OCI-LY1 (cell line): ENCODE results near the gene DECR2.

Experiments
- H2AFZ ChIP-seq: fragments of 200-600 bp; sonication (generic), shearing (Covaris generic); 2 replicates; pipeline ENCODE4 v1.6.0; 2014; ENCODE audit warnings: antibody characterized with exemption, mild to moderate bottlenecking, low read length
- H3F3A ChIP-seq: fragments of 200-600 bp; sonication (generic), shearing (Covaris generic); 2 replicates; pipeline ENCODE4 v1.6.0; 2014; ENCODE audit warnings: mild to moderate bottlenecking, antibody characterized with exemption, low read length, moderate library complexity; ENCODE audit not compliant: insufficient read depth
- H3K27ac ChIP-seq: fragments of 200-600 bp; sonication (generic); 2 replicates; pipeline ENCODE4 v1.5.1; 2014; ENCODE audit warnings: low read length, mixed run types, mild to moderate bottlenecking, low read depth; ENCODE audit not compliant: poor library complexity, severe bottlenecking
- H3K27me3 ChIP-seq: fragments of 200-600 bp; sonication (generic); 2 replicates; pipeline ENCODE4 v1.6.0; 2014; ENCODE audit warnings: antibody characterized with exemption, mild to moderate bottlenecking, low read length, moderate library complexity; ENCODE audit not compliant: insufficient read depth
- H3K36me3 ChIP-seq: fragments of 200-600 bp; sonication (generic); 2 replicates; pipeline ENCODE4 v1.6.1; 2014; ENCODE audit warnings: mild to moderate bottlenecking, antibody characterized with exemption, low read length, moderate library complexity, mixed read lengths; ENCODE audit not compliant: insufficient read depth
- H3K4me1 ChIP-seq: fragments of 200-600 bp; sonication (generic); 2 replicates; pipeline ENCODE4 v1.5.1; 2014; ENCODE audit warnings: mild to moderate bottlenecking, low read length, moderate library complexity; ENCODE audit not compliant: insufficient read depth, severe bottlenecking
- H3K4me2 ChIP-seq: fragments of 200-600 bp; sonication (generic), shearing (Covaris generic); 2 replicates; pipeline ENCODE4 v1.6.1; 2014; ENCODE audit warnings: low read length
- H3K4me3 ChIP-seq: fragments of 200-600 bp; sonication (generic); 2 replicates; pipeline ENCODE4 v1.5.1; 2014; ENCODE audit warnings: low read length, low read depth, mild to moderate bottlenecking, mixed read lengths; ENCODE audit not compliant: poor library complexity, severe bottlenecking
- H3K79me2 ChIP-seq: fragments of 200-600 bp; shearing (Covaris generic); 2 replicates; pipeline ENCODE4 v1.6.1; 2016; ENCODE audit warnings: mixed run types, low read length, mixed read lengths; ENCODE audit not compliant: insufficient read depth
- H3K9ac ChIP-seq: fragments of 200-600 bp; sonication (generic), shearing (Covaris generic); 2 replicates; pipeline ENCODE4 v1.6.1; 2014; ENCODE audit warnings: mild to moderate bottlenecking, low read length, mixed read lengths
- H3K9me2 ChIP-seq: fragments of 200-600 bp; sonication (generic), shearing (Covaris generic); 2 replicates; pipeline ENCODE4 v1.6.1; 2014; ENCODE audit warnings: low read depth, mild to moderate bottlenecking, low read length, mixed read lengths
- H3K9me3 ChIP-seq: fragments of 200-600 bp; shearing (Covaris generic); 2 replicates; pipeline ENCODE4 v1.6.1; 2014; ENCODE audit warnings: low read length, mixed read lengths
- H4K20me1 ChIP-seq: fragments of 200-600 bp; sonication (generic), shearing (Covaris generic); 2 replicates; pipeline ENCODE4 v1.6.0; 2016; ENCODE audit warnings: mild to moderate bottlenecking, low read length; ENCODE audit not compliant: insufficient read depth
- EZH2 ChIP-seq: fragments of 200-600 bp; sonication (generic), shearing (Covaris generic); IDR thresholded peaks from 2 replicates; pipeline ENCODE4 v1.8.0; 2017; ENCODE audit warnings: borderline replicate concordance, mixed run types, mild to moderate bottlenecking, antibody characterized with exemption, low read length, moderate library complexity, mixed read lengths
- TF ChIP-seq, protein P1 (sequence below): fragments of 200-600 bp; sonication (generic), shearing (Covaris generic); IDR thresholded peaks from 2 replicates; pipeline ENCODE4 v1.5.1; 2017; ENCODE audit warnings: mild to moderate bottlenecking, antibody characterized with exemption, low read length, moderate library complexity, mixed read lengths

Gene DECR2

DNA sequence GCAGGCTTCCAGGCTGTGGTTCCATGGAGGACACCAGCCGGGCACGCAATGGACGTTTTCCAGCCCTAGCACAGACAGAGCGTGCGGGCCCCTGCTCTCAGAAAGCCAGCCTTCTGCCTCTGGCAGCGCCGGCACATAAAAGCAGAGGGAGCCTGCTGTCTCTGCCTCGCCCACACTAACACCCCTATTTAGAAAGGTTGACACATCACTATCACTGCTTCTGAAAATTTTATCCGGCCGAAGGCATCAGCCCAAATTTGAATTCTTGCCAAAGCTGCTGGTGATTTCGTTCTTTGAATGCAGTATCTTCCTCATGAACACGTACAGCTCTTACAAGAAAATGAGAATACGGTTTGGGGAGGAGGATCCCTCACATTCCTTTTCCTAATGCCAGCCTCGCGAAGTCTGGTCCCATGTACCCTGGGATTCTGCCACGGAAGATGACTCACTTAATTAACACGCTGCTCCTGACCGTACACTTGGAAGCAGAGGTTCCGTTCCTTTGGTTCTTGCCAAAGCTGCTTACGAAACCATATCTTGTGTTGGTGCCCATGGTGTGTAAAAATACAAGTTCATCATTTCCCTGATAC, 22.4 kb downstream of the DECR2 start:
- Histone ChIP-seq H3F3A (no peaks in the 10 kb centered on the region), H3K4me3 (peak overlapping the region; percentile 60), H3K4me2 (peak overlapping the region; percentile 74; the same call in 1 of the 2 replicates), H3K27ac (no peak overlapping the region), H3K36me3 (no peaks in the 10 kb centered on the region; the same call in 1 of the 2 replicates), H3K9me3 (no peaks in the 10 kb centered on the region), H2AFZ (no peak overlapping the region), H3K9ac (no peak overlapping the region), H3K79me2 (no peaks in the 10 kb centered on the region), H3K4me1 (peaks cover 29% of the 10 kb centered on the region), H3K27me3 (peaks cover 13% of the 10 kb centered on the region), H4K20me1 (no peaks in the 10 kb centered on the region), H3K9me2 (no peaks in the 10 kb centered on the region)
- no peak for TF ChIP-seq EZH2
- TF ChIP-seq, protein P1, sequence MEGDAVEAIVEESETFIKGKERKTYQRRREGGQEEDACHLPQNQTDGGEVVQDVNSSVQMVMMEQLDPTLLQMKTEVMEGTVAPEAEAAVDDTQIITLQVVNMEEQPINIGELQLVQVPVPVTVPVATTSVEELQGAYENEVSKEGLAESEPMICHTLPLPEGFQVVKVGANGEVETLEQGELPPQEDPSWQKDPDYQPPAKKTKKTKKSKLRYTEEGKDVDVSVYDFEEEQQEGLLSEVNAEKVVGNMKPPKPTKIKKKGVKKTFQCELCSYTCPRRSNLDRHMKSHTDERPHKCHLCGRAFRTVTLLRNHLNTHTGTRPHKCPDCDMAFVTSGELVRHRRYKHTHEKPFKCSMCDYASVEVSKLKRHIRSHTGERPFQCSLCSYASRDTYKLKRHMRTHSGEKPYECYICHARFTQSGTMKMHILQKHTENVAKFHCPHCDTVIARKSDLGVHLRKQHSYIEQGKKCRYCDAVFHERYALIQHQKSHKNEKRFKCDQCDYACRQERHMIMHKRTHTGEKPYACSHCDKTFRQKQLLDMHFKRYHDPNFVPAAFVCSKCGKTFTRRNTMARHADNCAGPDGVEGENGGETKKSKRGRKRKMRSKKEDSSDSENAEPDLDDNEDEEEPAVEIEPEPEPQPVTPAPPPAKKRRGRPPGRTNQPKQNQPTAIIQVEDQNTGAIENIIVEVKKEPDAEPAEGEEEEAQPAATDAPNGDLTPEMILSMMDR = no peak

DNA sequence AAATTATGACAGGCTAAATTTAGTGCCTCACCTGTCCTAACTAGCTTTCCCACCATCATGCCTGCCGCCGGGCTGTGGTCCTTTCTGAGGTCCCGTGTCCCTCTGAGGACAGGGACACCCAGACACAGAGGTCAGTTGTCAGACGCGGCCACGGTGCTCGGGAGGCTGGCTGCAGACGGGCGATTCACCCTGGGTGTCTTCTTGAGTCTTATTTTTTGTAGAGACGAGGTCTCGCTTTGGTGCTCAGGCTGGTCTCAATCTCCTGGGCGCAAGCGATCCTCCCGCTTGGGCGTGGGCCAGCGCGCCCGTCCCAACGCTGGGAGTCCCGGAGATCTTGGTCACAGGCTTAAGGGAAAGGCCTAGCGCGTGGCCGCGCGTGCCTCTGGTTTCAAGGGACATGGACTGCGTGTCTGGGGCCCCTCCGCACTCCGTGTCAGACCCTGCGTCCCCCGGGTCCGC, 23.0 kb downstream of the DECR2 start:
- no peaks in the 10 kb centered on the region for H3F3A ChIP-seq
- peak overlapping the region; percentile 74 for H3K4me2 ChIP-seq
- peak overlapping the region; percentile 60 for H3K4me3 ChIP-seq
- H3K9me3 ChIP-seq = no peaks in the 10 kb centered on the region
- H3K79me2 ChIP-seq = no peaks in the 10 kb centered on the region
- H2AFZ ChIP-seq = no peak overlapping the region
- TF ChIP-seq, protein P1 = no peak
- no peak for TF ChIP-seq EZH2
- no peaks in the 10 kb centered on the region for H4K20me1 ChIP-seq
- H3K9ac ChIP-seq = peak overlapping the region; percentile 53; the same call in 1 of the 2 replicates
- H3K9me2 ChIP-seq = no peaks in the 10 kb centered on the region
- peaks cover 29% of the 10 kb centered on the region for H3K4me1 ChIP-seq
- H3K27ac ChIP-seq = no peak overlapping the region
- H3K36me3 ChIP-seq = no peaks in the 10 kb centered on the region; the same call in 1 of the 2 replicates
- peaks cover 13% of the 10 kb centered on the region for H3K27me3 ChIP-seq

DNA sequence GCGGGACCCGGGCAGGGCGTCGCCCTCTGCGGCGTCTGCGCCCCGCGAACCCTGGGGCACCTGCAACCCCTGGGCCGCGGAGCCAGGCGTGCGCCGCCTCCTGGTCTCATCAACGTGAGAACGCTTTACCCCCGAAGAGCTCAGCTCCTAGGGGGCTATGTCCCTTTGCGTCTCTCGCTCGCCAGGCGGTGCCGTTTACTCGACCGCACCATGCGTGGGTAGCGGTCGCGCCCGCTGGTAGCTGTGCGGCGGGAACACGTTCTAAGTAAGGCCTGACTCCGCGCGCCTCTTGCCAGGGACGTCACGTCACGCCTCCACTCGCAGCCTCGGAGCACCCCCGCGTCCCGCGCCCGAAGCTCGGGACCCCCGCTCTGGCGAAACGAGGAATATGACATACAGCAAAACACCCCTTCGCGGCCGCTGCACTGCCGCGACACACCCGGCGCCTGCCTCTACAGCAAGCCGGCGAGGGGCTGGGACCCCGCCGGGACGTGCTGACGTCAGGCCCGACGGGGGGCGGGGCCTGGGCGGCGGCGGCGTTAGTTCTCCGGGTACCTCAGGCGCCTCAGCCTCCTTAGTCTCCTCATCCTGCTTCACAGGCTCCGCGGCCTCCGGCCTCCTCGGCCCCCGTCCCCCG, 23.5 kb downstream of the DECR2 start, which contains the start of gene RAB11FIP3:
Gene RAB11FIP3 (plus strand): TSS at position 568 of the 637 bp plus-strand sequence. CDS start 358 bp downstream, outside the sequence.
- no peaks in the 10 kb centered on the region for H3K9me2 ChIP-seq
- H3K27ac ChIP-seq = no peak within 1 kb of the TSS
- H3K27me3 ChIP-seq = peaks cover 13% of the 10 kb centered on the region
- no peaks in the 10 kb centered on the region for H4K20me1 ChIP-seq
- H3F3A ChIP-seq = no peaks in the 10 kb centered on the region
- no peaks in the 10 kb centered on the region for H3K79me2 ChIP-seq
- peak within 1 kb of the TSS; percentile 71 for H3K4me3 ChIP-seq
- no peak within 1 kb of the TSS for H2AFZ ChIP-seq
- peak within 1 kb of the TSS; percentile 68 for H3K9ac ChIP-seq
- no peaks in the 10 kb centered on the region for H3K9me3 ChIP-seq
- H3K4me2 ChIP-seq = peak within 1 kb of the TSS; percentile 89
- no peaks in the 10 kb centered on the region; the same call in 1 of the 2 replicates for H3K36me3 ChIP-seq
- TF ChIP-seq EZH2 = no peak
- TF ChIP-seq, protein P1 = peak; percentile 58
- peaks cover 29% of the 10 kb centered on the region for H3K4me1 ChIP-seq
